PC-3 (cell line): ENCODE data around the gene ZSCAN25.

Experiments
- CTCF ChIP-seq: fragments of 300-600 bp; sonication (generic); conservative IDR thresholded peaks from 2 replicates; pipeline ENCODE4 v1.5.1; 2017; ENCODE audit warnings: antibody characterized with exemption, low read depth, mild to moderate bottlenecking, low read length
- EZH2 ChIP-seq: fragments of 300-600 bp; sonication (generic); IDR thresholded peaks from one replicate; pipeline ENCODE4 v1.6.1; 2017; ENCODE audit warnings: antibody characterized with exemption, mild to moderate bottlenecking, low read length; ENCODE audit not compliant: unreplicated experiment
- EZH2phosphoT487 ChIP-seq: fragments of 300-600 bp; sonication (generic); IDR thresholded peaks from 2 replicates; pipeline ENCODE4 v1.6.1; 2018; ENCODE audit warnings: mild to moderate bottlenecking, antibody characterized with exemption, low read length, borderline replicate concordance

- TF ChIP-seq EZH2 (no peak), CTCF (no peak), EZH2phosphoT487 (no peak)
Observed at GRCh38 chr7:99623702-99624447, 7.1 kb downstream of the ZSCAN25 start.
